ENCODE results near the gene BBIP1.

GRCh38 chr10:110946496-110946895, 27.5 kb upstream of the BBIP1 start:
- TF ChIP-seq CTCF (conservative IDR thresholded peaks at IDR 0.05; ENCODE audit: low read depth in 2 of 2) = no peak
- no peak for TF ChIP-seq POLR2AphosphoS5 (IDR thresholded peaks at IDR 0.05; ENCODE audit: low read depth)
- TF ChIP-seq JUNB (IDR thresholded peaks at IDR 0.05; ENCODE audit: unreplicated experiment) = no peak
- no peak for TF ChIP-seq STAT1 (IDR thresholded peaks at IDR 0.05; ENCODE audit: unreplicated experiment)
- TF ChIP-seq EZH2 (IDR thresholded peaks at IDR 0.05; ENCODE audit: low read depth, unreplicated experiment) = no peak
- TF ChIP-seq REST (IDR thresholded peaks at IDR 0.05; ENCODE audit: unreplicated experiment) = no peak
- TF ChIP-seq ZNF462 (CRISPR knock-in tag; IDR thresholded peaks at IDR 0.05) = no peak
- no peak for TF ChIP-seq EZH2phosphoT487 (IDR thresholded peaks at IDR 0.05; ENCODE audit: unreplicated experiment)
- TF ChIP-seq ETS1 (IDR thresholded peaks at IDR 0.05) = no peak
- TF ChIP-seq CREB1 (CRISPR knock-in tag; IDR thresholded peaks at IDR 0.05; ENCODE audit: low read depth) = no peak
- no peak for TF ChIP-seq ZNF114 (CRISPR knock-in tag; IDR thresholded peaks at IDR 0.05)

Measured in GM23338 (cell line).